HepG2 (cell line): Measurements from ENCODE around the gene EFEMP2. TPM values are rescaled to one million over a fixed set of nuclear protein-coding genes. Genes with fewer than 3 reads are reported as not detected.
A peak's percentile ranks its signal among the peaks of the same experiment; 100 is the strongest.

ENCODE experiments used
- AKAP8 ChIP-seq: sonication (generic); formaldehyde crosslinking; IDR thresholded peaks from 2 replicates; pipeline ENCODE4 v1.5.1; 2020; ENCODE audit warnings: mild to moderate bottlenecking, missing genetic modification reagents
- BATF2 ChIP-seq: sonication (generic); formaldehyde crosslinking; IDR thresholded peaks from 2 replicates; pipeline ENCODE4 v1.8.0; 2022; ENCODE audit warnings: mild to moderate bottlenecking, missing genetic modification reagents, moderate library complexity
- CEBPB ChIP-seq: IDR thresholded peaks from 2 replicates; pipeline ENCODE4 v1.6.1; 2011; ENCODE audit warnings: low read depth, low read length, improper control_type of control experiment, borderline replicate concordance
- DNMT1 ChIP-seq: sonication (generic); formaldehyde crosslinking; IDR thresholded peaks from 2 replicates; pipeline ENCODE4 v1.5.1; 2020; ENCODE audit warnings: mild to moderate bottlenecking, missing genetic modification reagents
- E2F1 ChIP-seq: sonication (generic); formaldehyde crosslinking; IDR thresholded peaks from 2 replicates; pipeline ENCODE4 v1.5.0; 2020; ENCODE audit warnings: missing genetic modification reagents
- GATAD1 ChIP-seq: IDR thresholded peaks from 2 replicates; pipeline ENCODE4 v1.6.1; 2016; ENCODE audit warnings: missing genetic modification reagents, missing compliant biosample characterization
- RAD21 ChIP-seq: fragments of 450-650 bp; formaldehyde crosslinking; IDR thresholded peaks from 2 replicates; pipeline ENCODE4 v1.5.0; 2020; ENCODE audit warnings: mild to moderate bottlenecking
- RBM22 ChIP-seq: fragments of 200-400 bp; formaldehyde crosslinking; optimal IDR thresholded peaks from 2 replicates; pipeline ENCODE3; 2017; ENCODE audit warnings: mild to moderate bottlenecking, low read length, moderate library complexity
- SMC3 ChIP-seq: IDR thresholded peaks from 2 replicates; pipeline ENCODE4 v1.6.1; 2011; ENCODE audit warnings: low read length, improper control_type of control experiment
- SNAPC2 ChIP-seq: sonication (generic); formaldehyde crosslinking; IDR thresholded peaks from 2 replicates; pipeline ENCODE4 v1.8.1; 2022; ENCODE audit warnings: mild to moderate bottlenecking, missing genetic modification reagents
- SRF ChIP-seq: IDR thresholded peaks from 2 replicates; pipeline ENCODE4 v1.6.1; 2011; ENCODE audit warnings: mild to moderate bottlenecking, low read depth, low read length, moderate library complexity
- TBX3 ChIP-seq: fragments of 450-650 bp; IDR thresholded peaks from 2 replicates; pipeline ENCODE4 v1.6.1; 2017; ENCODE audit warnings: antibody characterized with exemption, mild to moderate bottlenecking, inconsistent platforms, borderline replicate concordance
- ZNF205 ChIP-seq: IDR thresholded peaks from 2 replicates; pipeline ENCODE4 v1.6.1; 2018; ENCODE audit warnings: missing biosample characterization, missing genetic modification reagents
- ZNF235 ChIP-seq: sonication (generic); formaldehyde crosslinking; IDR thresholded peaks from 2 replicates; pipeline ENCODE4 v1.8.1; 2023; ENCODE audit warnings: mild to moderate bottlenecking, missing genetic modification reagents, borderline replicate concordance
- ZNF343 ChIP-seq: sonication (generic); formaldehyde crosslinking; IDR thresholded peaks from 2 replicates; pipeline ENCODE4 v1.4.0; 2020; ENCODE audit warnings: mild to moderate bottlenecking, missing genetic modification reagents
- ZNF382 ChIP-seq: sonication (generic); formaldehyde crosslinking; IDR thresholded peaks from 2 replicates; pipeline ENCODE4 v1.5.0; 2020; ENCODE audit warnings: missing genetic modification reagents, mild to moderate bottlenecking, borderline replicate concordance
- ZNF552 ChIP-seq: sonication (generic); formaldehyde crosslinking; IDR thresholded peaks from 2 replicates; pipeline ENCODE4 v1.9.0; 2022; ENCODE audit warnings: missing genetic modification reagents, mild to moderate bottlenecking, borderline replicate concordance
- ZNF556 ChIP-seq: sonication (generic); formaldehyde crosslinking; IDR thresholded peaks from 2 replicates; pipeline ENCODE4 v1.4.0; 2020; ENCODE audit warnings: mild to moderate bottlenecking, missing genetic modification reagents, borderline replicate concordance
- ZNF670 ChIP-seq: sonication (generic); formaldehyde crosslinking; IDR thresholded peaks from 2 replicates; pipeline ENCODE4 v1.8.0; 2022; ENCODE audit warnings: mild to moderate bottlenecking, missing genetic modification reagents, borderline replicate concordance
- ZNF878 ChIP-seq: sonication (generic); formaldehyde crosslinking; IDR thresholded peaks from 2 replicates; pipeline ENCODE4 v1.8.1; 2023; ENCODE audit warnings: mild to moderate bottlenecking, missing genetic modification reagents, moderate library complexity
- polyA plus RNA-seq, 8 experiments: library from polyadenylated mRNA; depleted of rRNA in 3 of 8; stranded (reverse) in 7 of 8; unstranded in 1 of 8; fragments of >200 nt; fragmentation: Illumina TruSeq in 4 of 8; extraction: Trizol in 4 of 8; gene quantifications; 2 replicates each; pipeline versions ENCODE4 v1.2.1 to v1.2.3, GENCODE V29; 2011 to 2016; ENCODE audit warnings: low read depth in 4 of 8, missing spikeins in 1 of 8, mixed read lengths in 1 of 8; ENCODE audit not compliant: insufficient read depth in 1 of 8
- total RNA-seq, 5 experiments: library from RNA; depleted of rRNA; stranded (reverse); fragments of >200 nt; fragmentation: Illumina TruSeq; extraction: Trizol; gene quantifications; 2 replicates each; pipeline ENCODE4 v1.2.3, GENCODE V29; 2016; ENCODE audit warnings: low read depth in 1 of 5
- TF ChIP-seq, protein P1 (sequence below): sonication (generic); formaldehyde crosslinking; IDR thresholded peaks from 2 replicates; pipeline ENCODE4; 2020; ENCODE audit warnings: missing genetic modification reagents, mild to moderate bottlenecking, borderline replicate concordance
- TF ChIP-seq, protein P2 (sequence below): sonication (generic); formaldehyde crosslinking; IDR thresholded peaks from 2 replicates; pipeline ENCODE4 v1.5.0; 2020; ENCODE audit warnings: missing genetic modification reagents, mild to moderate bottlenecking, borderline replicate concordance
- TF ChIP-seq, protein P3 (sequence below): sonication (generic); formaldehyde crosslinking; IDR thresholded peaks from 2 replicates; pipeline ENCODE4 v1.4.0; 2020; ENCODE audit warnings: low read depth, mild to moderate bottlenecking, missing genetic modification reagents

Gene EFEMP2
- total and polyA plus RNA-seq, 2 of the 13 experiments (the other 11 are each of a cell fraction or from before 2014, with no cell fraction given): 7.4 to 29.7 TPM

DNA sequence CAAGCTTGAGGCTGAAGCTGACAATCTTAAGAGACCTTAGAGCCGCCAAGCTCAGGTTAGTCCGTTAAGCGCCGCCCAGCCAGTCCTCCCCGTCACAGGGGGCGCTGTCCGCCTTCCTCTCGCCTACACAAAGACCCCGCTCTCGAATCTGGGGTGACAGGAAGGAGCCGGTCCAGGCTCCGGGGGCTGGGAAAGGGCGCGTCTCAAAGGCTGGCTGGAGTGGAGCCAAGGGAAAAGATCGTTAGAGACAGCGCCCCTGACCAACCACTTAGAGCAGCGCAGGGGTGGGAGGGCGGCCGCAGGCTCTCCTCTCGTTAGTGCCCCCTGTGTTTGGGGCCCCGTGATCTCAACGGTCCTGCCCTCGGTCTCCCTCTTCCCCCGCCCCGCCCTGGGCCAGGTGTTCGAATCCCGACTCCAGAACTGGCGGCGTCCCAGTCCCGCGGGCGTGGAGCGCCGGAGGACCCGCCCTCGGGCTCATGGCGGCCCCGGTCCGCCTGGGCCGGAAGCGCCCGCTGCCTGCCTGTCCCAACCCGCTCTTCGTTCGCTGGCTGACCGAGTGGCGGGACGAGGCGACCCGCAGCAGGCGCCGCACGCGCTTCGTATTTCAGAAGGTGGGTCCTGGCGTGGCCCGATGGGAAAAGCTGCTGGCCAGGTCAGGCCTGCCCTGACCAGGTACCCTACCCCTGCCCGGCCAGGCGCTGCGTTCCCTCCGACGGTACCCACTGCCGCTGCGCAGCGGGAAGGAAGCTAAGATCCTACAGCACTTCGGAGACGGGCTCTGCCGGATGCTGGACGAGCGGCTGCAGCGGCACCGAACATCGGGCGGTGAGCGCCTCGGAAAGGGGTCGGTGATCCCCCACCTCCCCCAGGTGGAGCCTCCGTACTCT lies 12.1 kb downstream of the EFEMP2 start, which contains the start of gene MUS81 (continued):
- TF ChIP-seq DNMT1 (CRISPR knock-in tag) (no peak), ZNF382 (CRISPR knock-in tag) (no peak), E2F1 (CRISPR knock-in tag) (peak; percentile 70), SRF (no peak), ZNF552 (CRISPR knock-in tag) (0 out of 2 replicates have a peak, but pooled peaks have one; percentile 85), CEBPB (no peak), SMC3 (no peak), ZNF556 (CRISPR knock-in tag) (no peak), ZNF235 (CRISPR knock-in tag) (no peak), AKAP8 (CRISPR knock-in tag) (no peak), ZNF878 (CRISPR knock-in tag) (no peak; the same call in 1 of the 2 replicates), SNAPC2 (CRISPR knock-in tag) (no peak), RBM22 (no peak), ZNF205 (CRISPR knock-in tag) (peak; percentile 75; the same call in 1 of the 2 replicates), ZNF670 (peak; percentile 71; the same call in 1 of the 2 replicates), RAD21 (no peak; the same call in 1 of the 2 replicates), TBX3 (no peak), ZNF343 (peak; percentile 66; the same call in 1 of the 2 replicates), GATAD1 (peak; percentile 95), BATF2 (CRISPR knock-in tag) (no peak)
- TF ChIP-seq, protein P1, sequence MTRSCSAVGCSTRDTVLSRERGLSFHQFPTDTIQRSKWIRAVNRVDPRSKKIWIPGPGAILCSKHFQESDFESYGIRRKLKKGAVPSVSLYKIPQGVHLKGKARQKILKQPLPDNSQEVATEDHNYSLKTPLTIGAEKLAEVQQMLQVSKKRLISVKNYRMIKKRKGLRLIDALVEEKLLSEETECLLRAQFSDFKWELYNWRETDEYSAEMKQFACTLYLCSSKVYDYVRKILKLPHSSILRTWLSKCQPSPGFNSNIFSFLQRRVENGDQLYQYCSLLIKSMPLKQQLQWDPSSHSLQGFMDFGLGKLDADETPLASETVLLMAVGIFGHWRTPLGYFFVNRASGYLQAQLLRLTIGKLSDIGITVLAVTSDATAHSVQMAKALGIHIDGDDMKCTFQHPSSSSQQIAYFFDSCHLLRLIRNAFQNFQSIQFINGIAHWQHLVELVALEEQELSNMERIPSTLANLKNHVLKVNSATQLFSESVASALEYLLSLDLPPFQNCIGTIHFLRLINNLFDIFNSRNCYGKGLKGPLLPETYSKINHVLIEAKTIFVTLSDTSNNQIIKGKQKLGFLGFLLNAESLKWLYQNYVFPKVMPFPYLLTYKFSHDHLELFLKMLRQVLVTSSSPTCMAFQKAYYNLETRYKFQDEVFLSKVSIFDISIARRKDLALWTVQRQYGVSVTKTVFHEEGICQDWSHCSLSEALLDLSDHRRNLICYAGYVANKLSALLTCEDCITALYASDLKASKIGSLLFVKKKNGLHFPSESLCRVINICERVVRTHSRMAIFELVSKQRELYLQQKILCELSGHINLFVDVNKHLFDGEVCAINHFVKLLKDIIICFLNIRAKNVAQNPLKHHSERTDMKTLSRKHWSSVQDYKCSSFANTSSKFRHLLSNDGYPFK (CRISPR knock-in tag): peak; percentile 66; the same call in 1 of the 2 replicates
- TF ChIP-seq, protein P2, sequence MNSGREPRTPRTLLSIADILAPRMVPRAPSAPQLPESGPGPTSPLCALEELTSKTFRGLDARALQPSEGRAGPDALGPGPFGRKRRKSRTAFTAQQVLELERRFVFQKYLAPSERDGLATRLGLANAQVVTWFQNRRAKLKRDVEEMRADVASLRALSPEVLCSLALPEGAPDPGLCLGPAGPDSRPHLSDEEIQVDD (CRISPR knock-in tag): no peak
- TF ChIP-seq, protein P3, sequence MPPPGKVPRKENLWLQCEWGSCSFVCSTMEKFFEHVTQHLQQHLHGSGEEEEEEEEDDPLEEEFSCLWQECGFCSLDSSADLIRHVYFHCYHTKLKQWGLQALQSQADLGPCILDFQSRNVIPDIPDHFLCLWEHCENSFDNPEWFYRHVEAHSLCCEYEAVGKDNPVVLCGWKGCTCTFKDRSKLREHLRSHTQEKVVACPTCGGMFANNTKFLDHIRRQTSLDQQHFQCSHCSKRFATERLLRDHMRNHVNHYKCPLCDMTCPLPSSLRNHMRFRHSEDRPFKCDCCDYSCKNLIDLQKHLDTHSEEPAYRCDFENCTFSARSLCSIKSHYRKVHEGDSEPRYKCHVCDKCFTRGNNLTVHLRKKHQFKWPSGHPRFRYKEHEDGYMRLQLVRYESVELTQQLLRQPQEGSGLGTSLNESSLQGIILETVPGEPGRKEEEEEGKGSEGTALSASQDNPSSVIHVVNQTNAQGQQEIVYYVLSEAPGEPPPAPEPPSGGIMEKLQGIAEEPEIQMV (CRISPR knock-in tag): no peak
